Fibroblast of pulmonary artery (primary cell): Measurements from ENCODE around the gene RREB1.

Experiments
- DNase-seq: peaks from one replicate; pipeline ENCODE4 v3.0.0-alpha.2; 2010; ENCODE audit warnings: low read depth
- H3K4me3 ChIP-seq: replicated peaks from 2 replicates; pipeline ENCODE4 v1.5.1; 2011; ENCODE audit warnings: low read depth, mild to moderate bottlenecking, control low read depth, low read length, moderate library complexity
- CTCF ChIP-seq: IDR thresholded peaks from 2 replicates; pipeline ENCODE4 v1.5.1; 2011; ENCODE audit warnings: mild to moderate bottlenecking, control low read depth, low read length, inconsistent platforms; ENCODE audit errors: missing control alignments

Gene RREB1

DNA sequence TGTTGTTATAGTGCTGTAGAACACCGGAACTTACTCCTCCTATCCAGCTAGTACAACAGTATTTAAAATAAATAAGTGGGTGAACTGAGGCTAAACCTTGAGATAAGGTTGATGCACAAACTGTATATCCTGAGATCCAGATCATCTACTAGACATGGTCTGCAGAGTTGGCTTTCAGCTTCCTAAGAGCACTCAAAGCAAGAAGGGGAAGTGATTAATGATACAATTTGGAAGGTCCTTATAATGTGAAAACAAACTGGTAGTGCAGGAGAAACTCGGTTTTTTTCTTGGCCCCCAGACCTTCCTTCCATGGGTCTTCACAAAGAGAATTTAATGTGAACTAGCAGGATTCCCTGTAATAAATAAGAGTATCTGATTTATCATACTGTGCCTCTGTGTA lies 27.4 kb upstream of the RREB1 start:
- no peak for TF ChIP-seq CTCF
- no peak for DNase-seq
- no peak overlapping the region for H3K4me3 ChIP-seq

- no peak for TF ChIP-seq CTCF
- no peak overlapping the region for H3K4me3 ChIP-seq
- peak; percentile 15 for DNase-seq
Observed at GRCh38 chr6:7085911-7086310, 21.9 kb upstream of the RREB1 start.

- peak overlapping the region; percentile 43 for H3K4me3 ChIP-seq
- DNase-seq = peak; percentile 26
- TF ChIP-seq CTCF = peak; percentile 11
Observed at GRCh38 chr6:7086488-7086887, 21.3 kb upstream of the RREB1 start.

- peak; percentile 24 for TF ChIP-seq CTCF
- peak; percentile 25 for DNase-seq
- peak overlapping the region; percentile 43 for H3K4me3 ChIP-seq
Observed at GRCh38 chr6:7087066-7087465, 20.7 kb upstream of the RREB1 start.

DNA sequence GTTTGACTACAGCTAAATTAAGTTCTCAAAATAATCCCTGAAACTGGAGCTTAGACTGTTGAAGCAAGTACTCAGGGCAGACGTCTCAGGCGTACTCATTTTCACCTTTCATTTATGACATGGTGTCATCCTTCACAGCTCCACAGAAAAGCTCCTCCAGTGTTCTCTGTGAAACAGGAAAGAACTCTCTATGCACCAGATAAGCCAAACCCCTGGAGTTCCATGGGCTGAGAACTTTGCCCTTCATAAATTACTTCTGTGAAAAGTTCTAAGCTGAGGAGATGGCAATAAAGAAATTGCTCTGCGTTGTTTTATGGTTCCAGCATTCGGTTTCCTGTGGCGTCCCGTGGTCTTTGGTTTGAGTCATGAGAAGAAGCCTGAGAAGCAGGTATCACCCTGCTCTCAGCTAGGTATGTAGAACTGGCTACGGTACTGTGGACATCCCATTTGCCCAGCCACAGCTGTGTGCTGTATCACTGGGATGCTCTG lies 20.2 kb upstream of the RREB1 start:
- no peak overlapping the region for H3K4me3 ChIP-seq
- TF ChIP-seq CTCF = no peak
- DNase-seq = no peak

DNA sequence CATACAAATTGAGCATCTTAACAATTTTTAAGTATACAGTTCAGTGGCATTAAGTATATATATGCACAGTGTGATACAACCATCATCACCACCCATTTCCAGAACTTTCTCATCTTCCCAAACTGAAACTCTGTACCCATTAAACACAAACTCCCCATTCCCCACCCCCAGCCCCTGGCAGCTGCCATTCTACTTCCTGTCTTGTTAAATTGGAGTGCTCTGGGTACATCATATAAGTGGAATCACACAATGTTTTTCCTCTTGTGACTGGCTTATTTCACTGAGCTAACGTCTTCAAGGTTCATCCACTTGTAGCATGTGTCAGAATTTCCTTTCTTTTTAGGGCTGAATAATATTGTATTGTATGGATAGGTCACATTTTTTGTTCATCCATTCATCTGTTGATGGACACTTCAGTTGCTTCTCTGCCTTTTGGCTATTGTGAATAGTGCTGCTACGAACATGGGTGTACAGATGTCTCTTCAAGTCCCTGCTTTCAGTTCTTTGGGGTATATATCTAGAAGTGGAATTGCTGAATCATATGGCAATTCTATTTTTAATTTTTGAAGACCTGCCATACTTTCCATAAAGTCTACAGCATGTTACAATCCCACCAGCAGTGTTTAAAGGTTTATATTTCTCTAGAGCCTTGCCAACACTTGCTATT lies 19.6 kb upstream of the RREB1 start:
- no peak for DNase-seq
- no peak overlapping the region for H3K4me3 ChIP-seq
- no peak for TF ChIP-seq CTCF

GRCh38 chr6:7098993-7099392 lies 8.8 kb upstream of the RREB1 start:
- H3K4me3 ChIP-seq = no peak overlapping the region
- no peak for DNase-seq
- TF ChIP-seq CTCF = no peak
